Activated CD4-positive, alpha-beta T cell treated with anti-CD3 and anti-CD28 coated beads for 36 hours (primary cell): ENCODE measurements around the gene MTOR. TPM values are rescaled to one million over a fixed set of nuclear protein-coding genes. Genes with fewer than 3 reads are reported as not detected.

Source experiments
- ATAC-seq: fragments of 200-7000 bp; cut with Tn5 transposase; one replicate; pipeline ENCODE4 v1.10.0; 2021; ENCODE audit warnings: mild to moderate bottlenecking, moderate library complexity
- CTCF ChIA-PET: fragments of 350-600 bp; sonication (Branson Sonifier 250); formaldehyde crosslinking; loops from one replicate; lab custom pipeline; 2021; ENCODE audit warnings: antibody characterized with exemption; lab: Charles Lee
- POLR2A ChIA-PET: fragments of 350-600 bp; sonication (Branson Sonifier 250); formaldehyde crosslinking; loops from one replicate; lab custom pipeline; 2021; ENCODE audit warnings: antibody characterized with exemption, inconsistent platforms; lab: Charles Lee
- DNase-seq: peaks from one replicate; pipeline ENCODE4 v3.0.0-alpha.2; 2020
- H3K27ac Mint-ChIP-seq: one replicate; pipeline ENCODE4 v1.8.0; 2021; ENCODE audit warnings: mixed read lengths
- H3K27me3 Mint-ChIP-seq: one replicate; pipeline ENCODE4 v1.8.0; 2021; ENCODE audit warnings: mixed read lengths
- H3K36me3 Mint-ChIP-seq: one replicate; pipeline ENCODE4 v1.8.0; 2021; ENCODE audit warnings: low read depth, mixed read lengths
- H3K4me1 Mint-ChIP-seq: one replicate; pipeline ENCODE4 v1.8.0; 2021; ENCODE audit warnings: mixed read lengths
- H3K4me3 Mint-ChIP-seq: one replicate; pipeline ENCODE4 v1.8.0; 2021; ENCODE audit warnings: mild to moderate bottlenecking, moderate library complexity, mixed read lengths
- H3K9me3 Mint-ChIP-seq: one replicate; pipeline ENCODE4 v1.8.0; 2021; ENCODE audit warnings: low read depth, mixed read lengths
- intact Hi-C, 2 experiments: fragments of 100-400 bp; cut with DNase I in 1 of 2; cut with micrococcal nuclease in 1 of 2; formaldehyde crosslinking; loops; one replicate each; pipeline versions ENCODE4 v1.14.2 to v1.15.1; 2022 to 2024; cut with DNase I, micrococcal nuclease
- total RNA-seq, 2 experiments: library from RNA; stranded (reverse); gene quantifications; one replicate each; pipeline ENCODE4 v1.2.3, GENCODE V29; 2021

The MTOR gene
- total RNA-seq, 2 experiments from 2014 or later: 32.3 to 36.3 TPM

GRCh38 chr1:11134251-11134897 is 128.0 kb downstream of the MTOR start:
- no peak overlapping the region for H3K4me3 Mint-ChIP-seq
- CTCF ChIA-PET: interaction anchor here (0.7 kb wide), 1 partner anchor 216 kb away, joined by 3 read pairs; no protein-coding TSS in a partner anchor
- peaks cover 33% of the 10 kb centered on the region for H3K36me3 Mint-ChIP-seq
- ATAC-seq: no peak
- intact Hi-C loops: no loop called here
- H3K27me3 Mint-ChIP-seq: no peaks in the 10 kb centered on the region
- no peak overlapping the region for H3K27ac Mint-ChIP-seq
- H3K9me3 Mint-ChIP-seq: no peaks in the 10 kb centered on the region
- no peaks in the 10 kb centered on the region for H3K4me1 Mint-ChIP-seq
- POLR2A ChIA-PET: no interaction called here
- no peak for DNase-seq

DNA sequence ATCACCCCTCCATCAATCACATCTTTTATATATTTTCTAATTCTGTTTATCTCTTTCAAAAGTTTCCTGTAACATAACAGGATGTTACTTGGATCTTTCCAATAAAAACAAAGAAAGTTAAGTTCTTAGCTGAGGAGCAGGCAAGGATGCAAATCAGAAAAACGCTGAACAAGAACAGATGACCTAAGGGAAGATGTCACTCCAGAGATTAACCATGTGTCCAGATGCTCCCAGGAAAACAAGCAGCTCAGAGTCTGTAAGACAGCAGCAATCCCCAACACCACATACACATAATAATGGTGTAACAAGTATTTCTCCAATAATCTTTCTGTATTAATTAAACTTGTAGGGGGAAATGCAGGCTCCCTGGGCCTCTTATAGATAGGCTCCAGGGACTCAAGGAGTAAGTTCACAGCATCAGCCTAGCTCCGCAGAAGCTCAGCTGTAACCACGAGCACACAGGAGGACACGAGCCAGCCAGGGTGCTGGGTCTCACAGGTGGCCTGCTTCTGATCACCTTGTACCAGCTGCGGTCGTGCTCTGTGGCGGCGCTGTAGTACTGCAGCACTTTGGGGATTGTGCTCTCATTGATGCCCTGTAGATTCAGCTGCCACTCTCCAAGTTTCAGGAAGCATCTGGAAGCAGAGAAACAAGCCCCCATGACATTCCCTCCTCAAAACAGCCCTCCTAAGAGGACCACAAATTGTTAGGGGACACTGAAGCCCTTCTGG is 129.6 kb downstream of the MTOR start:
- CTCF ChIA-PET: interaction anchor here (0.6 to 2.4 kb wide), 4 partner anchors 12 to 607 kb away, joined by 3 to 8 read pairs (median 5); no protein-coding TSS in a partner anchor
- Mint-ChIP-seq H3K27ac (no peak overlapping the region), H3K4me3 (no peak overlapping the region), H3K27me3 (no peaks in the 10 kb centered on the region), H3K9me3 (no peaks in the 10 kb centered on the region), H3K4me1 (no peaks in the 10 kb centered on the region), H3K36me3 (peaks cover 32% of the 10 kb centered on the region)
- POLR2A ChIA-PET: interaction anchor here (0.6 kb wide), 1 partner anchor 51 kb away, joined by 5 read pairs; no protein-coding TSS in a partner anchor
- ATAC-seq (no peak), DNase-seq (no peak)
- intact Hi-C loops: no loop called here

- ATAC-seq (no peak), DNase-seq (no peak)
- no peaks in the 10 kb centered on the region for H3K4me1 Mint-ChIP-seq
- H3K9me3 Mint-ChIP-seq: no peaks in the 10 kb centered on the region
- ChIA-PET POLR2A (interaction anchor here (0.6 kb wide), 1 partner anchor 50 kb away, joined by 5 read pairs; no protein-coding TSS in a partner anchor), CTCF (interaction anchor here (0.6 to 2.4 kb wide), 3 partner anchors 24 to 606 kb away, joined by 3 to 8 read pairs (median 7); no protein-coding TSS in a partner anchor)
- no peak overlapping the region for H3K4me3 Mint-ChIP-seq
- intact Hi-C loops: no loop called here
- H3K27ac Mint-ChIP-seq: no peak overlapping the region
- no peaks in the 10 kb centered on the region for H3K27me3 Mint-ChIP-seq
- H3K36me3 Mint-ChIP-seq: peaks cover 39% of the 10 kb centered on the region
Observed at GRCh38 chr1:11131816-11132215, 130.5 kb downstream of the MTOR start.

GRCh38 chr1:11130406-11130805 is 131.9 kb downstream of the MTOR start:
- ChIA-PET CTCF (interaction anchor here (0.9 kb wide), 1 partner anchor 92 kb away, joined by 3 read pairs; no protein-coding TSS in a partner anchor), POLR2A (no interaction called here)
- Mint-ChIP-seq H3K36me3 (peaks cover 48% of the 10 kb centered on the region), H3K4me1 (no peaks in the 10 kb centered on the region), H3K27ac (no peak overlapping the region), H3K9me3 (no peaks in the 10 kb centered on the region), H3K4me3 (no peak overlapping the region), H3K27me3 (no peaks in the 10 kb centered on the region)
- intact Hi-C loops: no loop called here
- no peak for ATAC-seq
- DNase-seq: no peak

DNA sequence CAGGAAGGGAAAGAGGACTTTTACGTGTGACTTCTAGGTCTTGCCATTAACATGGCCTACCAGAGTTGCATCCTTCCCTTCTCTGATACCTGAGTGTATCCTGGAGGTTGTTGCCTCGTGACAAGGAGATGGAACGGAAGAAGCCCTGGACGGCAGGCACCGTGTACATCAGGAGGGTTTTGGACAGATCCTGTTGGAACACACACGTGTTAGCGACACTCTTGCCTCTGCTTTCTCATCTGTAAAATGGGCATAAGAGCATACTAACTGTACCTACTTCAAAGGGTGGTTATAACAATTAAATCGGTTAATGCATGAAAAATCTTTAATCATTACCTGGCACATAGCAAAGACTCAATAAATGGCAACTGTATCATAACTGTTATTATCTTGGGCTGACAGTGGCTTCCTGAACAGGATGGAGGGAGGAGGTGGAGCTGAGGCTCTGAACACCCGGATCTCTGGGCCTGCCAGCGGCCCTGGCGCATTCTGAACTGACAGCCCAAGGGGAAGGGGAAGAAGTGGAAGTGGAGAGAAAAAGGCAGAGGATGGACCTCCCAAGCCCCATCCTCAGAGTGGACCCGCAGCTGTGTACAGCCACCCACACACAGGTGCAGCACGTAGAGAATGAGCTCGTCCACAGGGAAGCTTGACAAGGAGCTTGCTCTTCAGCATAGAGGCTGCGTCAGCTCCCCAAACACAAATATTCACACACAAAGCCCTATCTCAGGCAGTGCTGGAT is 132.5 kb downstream of the MTOR start:
- ChIA-PET CTCF (interaction anchor here (0.9 kb wide), 1 partner anchor 92 kb away, joined by 3 read pairs; no protein-coding TSS in a partner anchor), POLR2A (no interaction called here)
- ATAC-seq (no peak), DNase-seq (no peak)
- no peak overlapping the region for H3K4me3 Mint-ChIP-seq
- H3K36me3 Mint-ChIP-seq: peaks cover 47% of the 10 kb centered on the region
- peaks cover 3% of the 10 kb centered on the region for H3K4me1 Mint-ChIP-seq
- no peaks in the 10 kb centered on the region for H3K27me3 Mint-ChIP-seq
- no peaks in the 10 kb centered on the region for H3K9me3 Mint-ChIP-seq
- H3K27ac Mint-ChIP-seq: no peak overlapping the region
- intact Hi-C loops: no loop called here

DNA sequence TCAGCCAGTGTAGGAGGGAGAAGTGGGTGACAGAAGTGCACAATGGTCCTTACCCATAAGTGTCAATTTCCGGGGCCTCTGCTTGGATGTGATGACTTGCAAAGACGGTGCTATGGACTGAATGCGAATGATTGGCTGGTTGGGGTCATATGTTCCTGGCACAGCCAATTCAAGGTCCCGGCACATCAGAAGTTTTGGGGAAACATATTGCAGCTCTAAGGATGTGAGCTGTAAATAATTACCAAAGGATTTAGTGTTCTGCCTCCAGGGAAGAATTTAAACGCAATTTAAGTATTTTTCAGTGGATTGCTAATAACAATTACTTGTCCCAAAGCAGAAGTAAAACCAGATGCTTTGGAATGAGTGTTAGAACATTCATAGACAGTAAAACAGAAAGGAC is 135.8 kb downstream of the MTOR start:
- H3K36me3 Mint-ChIP-seq: peaks cover 38% of the 10 kb centered on the region
- ATAC-seq (no peak), DNase-seq (no peak)
- ChIA-PET POLR2A (interaction anchor here (0.6 kb wide), 1 partner anchor 115 kb away, joined by 4 read pairs; no protein-coding TSS in a partner anchor), CTCF (interaction anchor here (0.5 to 1.6 kb wide), 5 partner anchors 27 to 164 kb away, joined by 3 to 6 read pairs (median 4); partner anchors contain the start of gene EXOSC10)
- no peaks in the 10 kb centered on the region for H3K27me3 Mint-ChIP-seq
- no peak overlapping the region for H3K4me3 Mint-ChIP-seq
- intact Hi-C loops: no loop called here
- no peaks in the 10 kb centered on the region for H3K9me3 Mint-ChIP-seq
- peaks cover 3% of the 10 kb centered on the region for H3K4me1 Mint-ChIP-seq
- no peak overlapping the region for H3K27ac Mint-ChIP-seq

DNA sequence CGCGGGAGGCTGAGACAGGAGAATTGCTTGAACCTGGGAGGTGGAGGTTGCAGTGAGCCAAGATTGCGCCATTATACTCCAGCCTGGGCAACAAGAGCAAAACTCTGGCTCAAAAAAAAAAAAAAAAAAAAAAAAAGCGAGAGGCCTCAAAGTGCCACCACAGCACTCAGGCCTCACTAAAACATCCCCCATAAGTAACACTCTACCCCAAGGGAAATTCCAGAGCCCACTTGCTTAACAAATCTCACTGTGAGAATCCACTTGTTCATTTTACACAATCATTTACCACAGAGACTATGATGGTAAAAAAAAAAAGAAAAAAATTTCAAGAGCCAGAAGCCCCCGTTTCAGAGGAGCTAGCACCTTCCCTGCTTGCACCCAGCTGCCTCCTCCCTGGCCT is 136.4 kb downstream of the MTOR start:
- no peak overlapping the region for H3K4me3 Mint-ChIP-seq
- ATAC-seq: no peak
- no peaks in the 10 kb centered on the region for H3K27me3 Mint-ChIP-seq
- no peaks in the 10 kb centered on the region for H3K9me3 Mint-ChIP-seq
- H3K4me1 Mint-ChIP-seq: peaks cover 3% of the 10 kb centered on the region
- H3K36me3 Mint-ChIP-seq: peaks cover 41% of the 10 kb centered on the region
- H3K27ac Mint-ChIP-seq: no peak overlapping the region
- no peak for DNase-seq
- intact Hi-C loops: no loop called here
- POLR2A ChIA-PET: interaction anchor here (0.6 kb wide), 1 partner anchor 114 kb away, joined by 4 read pairs; no protein-coding TSS in a partner anchor
- CTCF ChIA-PET: interaction anchor here (0.5 to 0.7 kb wide), 3 partner anchors 10 to 164 kb away, joined by 3 to 6 read pairs (median 3); no protein-coding TSS in a partner anchor

DNA sequence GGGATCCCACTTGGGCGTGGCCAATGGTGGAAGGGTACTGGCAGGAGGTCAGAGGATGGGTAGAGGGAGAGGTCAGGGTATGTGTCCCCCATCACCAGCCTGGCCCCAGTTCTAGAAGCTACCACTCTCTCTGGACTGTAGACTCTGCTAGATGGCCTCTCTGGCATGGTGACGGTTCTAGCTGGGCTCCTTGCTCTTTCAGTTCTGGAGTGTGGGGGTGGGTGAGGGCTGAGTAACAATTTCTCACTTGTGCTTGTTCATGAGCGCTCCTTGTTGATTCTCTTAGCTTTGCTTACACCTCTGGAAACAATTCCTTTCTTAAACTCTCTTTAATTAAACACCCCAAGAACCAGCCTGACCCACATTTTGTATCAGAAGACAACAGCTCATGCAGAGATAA is 137.4 kb downstream of the MTOR start:
- H3K4me3 Mint-ChIP-seq: no peak overlapping the region
- intact Hi-C loops: no loop called here
- no peaks in the 10 kb centered on the region for H3K27me3 Mint-ChIP-seq
- CTCF ChIA-PET: no interaction called here
- DNase-seq: no peak
- H3K4me1 Mint-ChIP-seq: peaks cover 3% of the 10 kb centered on the region
- peaks cover 32% of the 10 kb centered on the region for H3K36me3 Mint-ChIP-seq
- ATAC-seq: no peak
- POLR2A ChIA-PET: no interaction called here
- H3K9me3 Mint-ChIP-seq: no peaks in the 10 kb centered on the region
- peak overlapping the region; percentile 51 for H3K27ac Mint-ChIP-seq

DNA sequence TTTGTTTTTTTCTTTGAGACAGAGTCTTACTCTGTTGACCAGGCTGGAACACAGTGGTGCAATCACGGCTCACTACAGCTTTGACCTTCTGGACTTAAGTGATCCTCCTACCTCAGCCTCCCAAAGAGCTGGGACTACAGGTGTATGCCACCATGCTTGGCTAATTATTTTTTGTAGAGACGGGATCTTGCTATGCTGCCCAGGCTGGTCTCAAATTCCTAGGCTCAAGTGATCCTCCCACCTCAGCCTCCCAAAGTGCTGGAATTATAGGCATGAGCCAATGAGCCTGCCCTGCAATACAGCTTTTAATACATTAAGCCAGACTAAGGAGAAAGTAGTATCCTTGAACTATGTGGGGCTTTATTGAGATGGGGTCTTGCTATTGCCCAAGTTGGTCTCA is 146.0 kb downstream of the MTOR start:
- Mint-ChIP-seq H3K36me3 (peaks cover 33% of the 10 kb centered on the region), H3K4me1 (no peaks in the 10 kb centered on the region), H3K27ac (no peak overlapping the region), H3K27me3 (no peaks in the 10 kb centered on the region), H3K4me3 (no peak overlapping the region), H3K9me3 (no peaks in the 10 kb centered on the region)
- CTCF ChIA-PET: interaction anchor here (0.6 kb wide), 1 partner anchor 48 kb away, joined by 3 read pairs; no protein-coding TSS in a partner anchor
- ATAC-seq: no peak
- intact Hi-C loops: no loop called here
- DNase-seq: no peak
- POLR2A ChIA-PET: no interaction called here

GRCh38 chr1:11114966-11115365 is 147.4 kb downstream of the MTOR start:
- DNase-seq (no peak), ATAC-seq (no peak)
- H3K4me3 Mint-ChIP-seq: no peak overlapping the region
- no peak overlapping the region for H3K27ac Mint-ChIP-seq
- no peaks in the 10 kb centered on the region for H3K9me3 Mint-ChIP-seq
- H3K27me3 Mint-ChIP-seq: no peaks in the 10 kb centered on the region
- H3K36me3 Mint-ChIP-seq: peaks cover 29% of the 10 kb centered on the region
- no peaks in the 10 kb centered on the region for H3K4me1 Mint-ChIP-seq
- ChIA-PET CTCF (no interaction called here), POLR2A (no interaction called here)
- intact Hi-C loops: no loop called here
